SK-N-SH treated with all-trans-retinoic acid at 6 μM for 48 hours (cell line): Measurements from ENCODE around the gene TRMT61A.

Source experiments
- ATAC-seq: fragments of 200-7000 bp; cut with Tn5 transposase; 3 replicates; pipeline ENCODE4 v1.9.1; 2020; ENCODE audit warnings: mild to moderate bottlenecking, moderate library complexity
- ARNTL ChIP-seq: fragments of 450-650 bp; formaldehyde crosslinking; IDR thresholded peaks from 2 replicates; pipeline ENCODE4 v1.5.0; 2020; ENCODE audit warnings: low read depth, mild to moderate bottlenecking, moderate library complexity, borderline replicate concordance
- BACH2 ChIP-seq: fragments of 250-450 bp; sonication (Bioruptor Pico); IDR thresholded peaks from 2 replicates; pipeline ENCODE4 v1.9.0; 2021; ENCODE audit warnings: mild to moderate bottlenecking, borderline replicate concordance
- CSDC2 ChIP-seq: fragments of 250-450 bp; sonication (Bioruptor Pico); IDR thresholded peaks from 2 replicates; pipeline ENCODE4 v1.5.0; 2020; ENCODE audit warnings: mild to moderate bottlenecking, moderate library complexity
- ESRRG ChIP-seq: fragments of 250-450 bp; sonication (Bioruptor Pico); IDR thresholded peaks from 2 replicates; pipeline ENCODE4 v1.6.1; 2021; ENCODE audit warnings: mild to moderate bottlenecking
- GLIS3 ChIP-seq: fragments of 250-450 bp; sonication (Bioruptor Pico); IDR thresholded peaks from 2 replicates; pipeline ENCODE4 v1.5.0; 2020; ENCODE audit warnings: mild to moderate bottlenecking, moderate library complexity
- ISL1 ChIP-seq: fragments of 250-450 bp; sonication (Bioruptor Pico); IDR thresholded peaks from 2 replicates; pipeline ENCODE4 v2.1.2; 2022; ENCODE audit warnings: mild to moderate bottlenecking, moderate library complexity
- POU6F1 ChIP-seq: fragments of 250-450 bp; sonication (Bioruptor Pico); IDR thresholded peaks from 2 replicates; pipeline ENCODE4 v1.8.0; 2021; ENCODE audit warnings: low read depth, mild to moderate bottlenecking, moderate library complexity, borderline replicate concordance
- PPARA ChIP-seq: fragments of 250-450 bp; sonication (Bioruptor Pico); IDR thresholded peaks from 2 replicates; pipeline ENCODE4 v1.5.0; 2020; ENCODE audit warnings: mild to moderate bottlenecking, borderline replicate concordance
- RARB ChIP-seq: fragments of 250-450 bp; sonication (Bioruptor Pico); IDR thresholded peaks from 2 replicates; pipeline ENCODE4 v1.8.0; 2021; ENCODE audit warnings: mild to moderate bottlenecking, moderate library complexity
- SNAI2 ChIP-seq: fragments of 250-450 bp; sonication (Bioruptor Pico); IDR thresholded peaks from 2 replicates; pipeline ENCODE4 v1.5.0; 2020; ENCODE audit warnings: mild to moderate bottlenecking, moderate library complexity
- TCF4 ChIP-seq: fragments of 250-450 bp; sonication (Bioruptor Pico); IDR thresholded peaks from 2 replicates; pipeline ENCODE4 v1.8.0; 2021; ENCODE audit warnings: mild to moderate bottlenecking, moderate library complexity, borderline replicate concordance
- TOX ChIP-seq: fragments of 250-450 bp; sonication (Bioruptor Pico); IDR thresholded peaks from 2 replicates; pipeline ENCODE4 v1.8.0; 2021; ENCODE audit warnings: mild to moderate bottlenecking, moderate library complexity, borderline replicate concordance
- ZC3H10 ChIP-seq: fragments of 250-450 bp; sonication (Bioruptor Pico); IDR thresholded peaks from 2 replicates; pipeline ENCODE4 v1.5.1; 2021; ENCODE audit warnings: mild to moderate bottlenecking, moderate library complexity
- ZFP3 ChIP-seq: fragments of 250-450 bp; sonication (Bioruptor Pico); IDR thresholded peaks from 2 replicates; pipeline ENCODE4 v1.5.0; 2020; ENCODE audit warnings: mild to moderate bottlenecking, moderate library complexity
- ZFP30 ChIP-seq: fragments of 450-650 bp; formaldehyde crosslinking; IDR thresholded peaks from 2 replicates; pipeline ENCODE4 v1.5.0; 2022; ENCODE audit warnings: mild to moderate bottlenecking, moderate library complexity
- ZNF565 ChIP-seq: fragments of 450-650 bp; formaldehyde crosslinking; conservative IDR thresholded peaks from 2 replicates; pipeline ENCODE4 v1.5.0; 2020; ENCODE audit warnings: low read depth, mild to moderate bottlenecking, moderate library complexity
- ZNF70 ChIP-seq: fragments of 450-650 bp; formaldehyde crosslinking; IDR thresholded peaks from 2 replicates; pipeline ENCODE4 v1.5.0; 2020; ENCODE audit warnings: mild to moderate bottlenecking, moderate library complexity
- ZNF8 ChIP-seq: fragments of 450-650 bp; formaldehyde crosslinking; IDR thresholded peaks from 2 replicates; pipeline ENCODE4 v1.5.0; 2020; ENCODE audit warnings: mild to moderate bottlenecking, moderate library complexity
- TF ChIP-seq, protein P1 (sequence below): fragments of 250-450 bp; sonication (Bioruptor Pico); IDR thresholded peaks from 2 replicates; pipeline ENCODE4 v1.8.0; 2020; ENCODE audit warnings: mild to moderate bottlenecking, moderate library complexity, borderline replicate concordance
- TF ChIP-seq, protein P2 (sequence below): fragments of 250-450 bp; sonication (Bioruptor Pico); IDR thresholded peaks from 2 replicates; pipeline ENCODE4 v1.5.0; 2020; ENCODE audit warnings: mild to moderate bottlenecking, moderate library complexity
- TF ChIP-seq, protein P3 (sequence below): fragments of 250-450 bp; sonication (Bioruptor Pico); IDR thresholded peaks from 2 replicates; pipeline ENCODE4 v1.5.1; 2021; ENCODE audit warnings: mild to moderate bottlenecking, moderate library complexity
- TF ChIP-seq, protein P4 (sequence below): fragments of 250-450 bp; sonication (Bioruptor Pico); IDR thresholded peaks from 2 replicates; pipeline ENCODE4 v1.5.1; 2020; ENCODE audit warnings: low read depth, mild to moderate bottlenecking, moderate library complexity

The TRMT61A gene

DNA sequence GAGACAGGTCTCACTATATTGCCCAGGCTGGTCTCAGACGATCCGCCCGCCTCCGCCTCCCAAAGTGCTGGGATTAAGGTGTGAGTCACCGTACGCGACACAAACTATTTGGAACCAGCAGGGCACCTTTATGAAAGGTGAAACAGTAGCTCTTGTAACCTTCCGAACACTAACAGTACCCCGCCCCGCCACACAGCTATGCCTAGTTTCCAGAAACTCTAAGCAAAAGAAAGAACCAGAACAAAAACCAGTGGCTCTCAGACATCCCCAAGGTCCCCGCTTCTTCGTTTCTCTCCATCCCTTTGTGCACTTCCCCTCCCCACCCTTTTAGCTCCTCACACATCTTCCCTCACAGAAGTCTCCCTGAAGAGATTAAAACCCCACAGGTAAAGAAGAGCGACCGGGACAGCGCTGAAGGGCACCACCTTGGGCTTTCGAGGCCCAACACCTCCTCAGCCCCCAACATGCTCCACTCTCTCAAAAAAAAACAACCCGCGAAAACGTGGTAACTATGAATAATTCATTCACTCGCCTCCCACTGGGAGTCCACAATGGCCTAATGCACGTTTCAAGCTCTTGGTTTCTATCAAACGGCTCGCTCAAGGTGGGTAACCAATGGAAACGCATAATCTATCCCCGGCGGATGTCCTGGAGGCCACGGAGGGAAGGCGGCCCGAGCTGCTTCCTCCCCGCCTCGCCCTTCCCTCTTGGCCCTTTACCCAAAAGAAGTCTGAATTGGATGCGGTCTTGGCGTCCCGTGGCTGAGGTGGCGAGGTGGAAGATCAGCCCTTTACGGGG lies 32.6 kb downstream of the TRMT61A start:
- peak; percentile 65 for ATAC-seq
- no peak for TF ChIP-seq ARNTL (CRISPR knock-in tag)
- TF ChIP-seq, protein P1, sequence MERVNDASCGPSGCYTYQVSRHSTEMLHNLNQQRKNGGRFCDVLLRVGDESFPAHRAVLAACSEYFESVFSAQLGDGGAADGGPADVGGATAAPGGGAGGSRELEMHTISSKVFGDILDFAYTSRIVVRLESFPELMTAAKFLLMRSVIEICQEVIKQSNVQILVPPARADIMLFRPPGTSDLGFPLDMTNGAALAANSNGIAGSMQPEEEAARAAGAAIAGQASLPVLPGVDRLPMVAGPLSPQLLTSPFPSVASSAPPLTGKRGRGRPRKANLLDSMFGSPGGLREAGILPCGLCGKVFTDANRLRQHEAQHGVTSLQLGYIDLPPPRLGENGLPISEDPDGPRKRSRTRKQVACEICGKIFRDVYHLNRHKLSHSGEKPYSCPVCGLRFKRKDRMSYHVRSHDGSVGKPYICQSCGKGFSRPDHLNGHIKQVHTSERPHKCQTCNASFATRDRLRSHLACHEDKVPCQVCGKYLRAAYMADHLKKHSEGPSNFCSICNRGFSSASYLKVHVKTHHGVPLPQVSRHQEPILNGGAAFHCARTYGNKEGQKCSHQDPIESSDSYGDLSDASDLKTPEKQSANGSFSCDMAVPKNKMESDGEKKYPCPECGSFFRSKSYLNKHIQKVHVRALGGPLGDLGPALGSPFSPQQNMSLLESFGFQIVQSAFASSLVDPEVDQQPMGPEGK (CRISPR knock-in tag), result no peak
- no peak for TF ChIP-seq BACH2 (CRISPR knock-in tag)
- TF ChIP-seq, protein P2, sequence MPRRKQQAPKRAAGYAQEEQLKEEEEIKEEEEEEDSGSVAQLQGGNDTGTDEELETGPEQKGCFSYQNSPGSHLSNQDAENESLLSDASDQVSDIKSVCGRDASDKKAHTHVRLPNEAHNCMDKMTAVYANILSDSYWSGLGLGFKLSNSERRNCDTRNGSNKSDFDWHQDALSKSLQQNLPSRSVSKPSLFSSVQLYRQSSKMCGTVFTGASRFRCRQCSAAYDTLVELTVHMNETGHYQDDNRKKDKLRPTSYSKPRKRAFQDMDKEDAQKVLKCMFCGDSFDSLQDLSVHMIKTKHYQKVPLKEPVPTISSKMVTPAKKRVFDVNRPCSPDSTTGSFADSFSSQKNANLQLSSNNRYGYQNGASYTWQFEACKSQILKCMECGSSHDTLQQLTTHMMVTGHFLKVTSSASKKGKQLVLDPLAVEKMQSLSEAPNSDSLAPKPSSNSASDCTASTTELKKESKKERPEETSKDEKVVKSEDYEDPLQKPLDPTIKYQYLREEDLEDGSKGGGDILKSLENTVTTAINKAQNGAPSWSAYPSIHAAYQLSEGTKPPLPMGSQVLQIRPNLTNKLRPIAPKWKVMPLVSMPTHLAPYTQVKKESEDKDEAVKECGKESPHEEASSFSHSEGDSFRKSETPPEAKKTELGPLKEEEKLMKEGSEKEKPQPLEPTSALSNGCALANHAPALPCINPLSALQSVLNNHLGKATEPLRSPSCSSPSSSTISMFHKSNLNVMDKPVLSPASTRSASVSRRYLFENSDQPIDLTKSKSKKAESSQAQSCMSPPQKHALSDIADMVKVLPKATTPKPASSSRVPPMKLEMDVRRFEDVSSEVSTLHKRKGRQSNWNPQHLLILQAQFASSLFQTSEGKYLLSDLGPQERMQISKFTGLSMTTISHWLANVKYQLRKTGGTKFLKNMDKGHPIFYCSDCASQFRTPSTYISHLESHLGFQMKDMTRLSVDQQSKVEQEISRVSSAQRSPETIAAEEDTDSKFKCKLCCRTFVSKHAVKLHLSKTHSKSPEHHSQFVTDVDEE, result no peak
- TF ChIP-seq ISL1 (CRISPR knock-in tag), result no peak
- no peak for TF ChIP-seq GLIS3 (CRISPR knock-in tag)
- no peak for TF ChIP-seq RARB (CRISPR knock-in tag)

DNA sequence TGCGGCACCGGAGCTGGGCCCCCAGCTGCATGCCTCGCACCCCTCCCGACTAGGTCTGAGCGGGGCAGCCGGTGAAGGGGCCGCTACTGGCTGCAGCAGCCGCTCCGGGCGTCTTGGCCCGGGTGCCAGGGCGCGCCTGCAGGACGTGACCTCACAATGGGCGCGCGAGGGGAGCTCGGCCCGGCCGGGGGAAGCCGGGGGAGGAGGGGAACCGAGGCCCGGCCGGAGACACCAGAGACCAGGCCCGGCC lies 33.1 kb downstream of the TRMT61A start:
- ATAC-seq, result no peak; the same call in 2 of the 3 replicates
- TF ChIP-seq ZFP3 (CRISPR knock-in tag) (0 out of 2 replicates have a peak, but pooled peaks have one; percentile 10), TCF4 (CRISPR knock-in tag) (no peak), RARB (CRISPR knock-in tag) (no peak)

GRCh38 chr14:103562429-103563225 lies 33.6 kb downstream of the TRMT61A start, which contains the start of the genes BAG5 and COA8:
Gene BAG5 (minus strand): TSS chr14:103562657. CDS start chr14:103561164, 1,493 bp downstream.
Gene COA8 (plus strand): TSS chr14:103562960. CDS start chr14:103563002, 42 bp downstream.
- peak; percentile 85 for ATAC-seq
- TF ChIP-seq TCF4 (CRISPR knock-in tag) (no peak), ZFP3 (CRISPR knock-in tag) (no peak), BACH2 (CRISPR knock-in tag) (no peak), ZFP30 (CRISPR knock-in tag) (no peak)

- no peak for TF ChIP-seq TOX (CRISPR knock-in tag)
- no peak for TF ChIP-seq RARB (CRISPR knock-in tag)
- no peak for TF ChIP-seq ESRRG (CRISPR knock-in tag)
- TF ChIP-seq ZFP30 (CRISPR knock-in tag), result no peak
- no peak for TF ChIP-seq ZNF70 (CRISPR knock-in tag)
- no peak for TF ChIP-seq POU6F1 (CRISPR knock-in tag)
- TF ChIP-seq BACH2 (CRISPR knock-in tag), result no peak
- no peak for TF ChIP-seq ZNF8
- TF ChIP-seq ARNTL (CRISPR knock-in tag), result no peak
- TF ChIP-seq, protein P3, sequence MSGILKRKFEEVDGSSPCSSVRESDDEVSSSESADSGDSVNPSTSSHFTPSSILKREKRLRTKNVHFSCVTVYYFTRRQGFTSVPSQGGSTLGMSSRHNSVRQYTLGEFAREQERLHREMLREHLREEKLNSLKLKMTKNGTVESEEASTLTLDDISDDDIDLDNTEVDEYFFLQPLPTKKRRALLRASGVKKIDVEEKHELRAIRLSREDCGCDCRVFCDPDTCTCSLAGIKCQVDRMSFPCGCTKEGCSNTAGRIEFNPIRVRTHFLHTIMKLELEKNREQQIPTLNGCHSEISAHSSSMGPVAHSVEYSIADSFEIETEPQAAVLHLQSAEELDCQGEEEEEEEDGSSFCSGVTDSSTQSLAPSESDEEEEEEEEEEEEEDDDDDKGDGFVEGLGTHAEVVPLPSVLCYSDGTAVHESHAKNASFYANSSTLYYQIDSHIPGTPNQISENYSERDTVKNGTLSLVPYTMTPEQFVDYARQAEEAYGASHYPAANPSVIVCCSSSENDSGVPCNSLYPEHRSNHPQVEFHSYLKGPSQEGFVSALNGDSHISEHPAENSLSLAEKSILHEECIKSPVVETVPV (CRISPR knock-in tag), result no peak
- no peak for TF ChIP-seq TCF4 (CRISPR knock-in tag)
- no peak for TF ChIP-seq PPARA
- no peak for TF ChIP-seq ZFP3 (CRISPR knock-in tag)
- TF ChIP-seq, protein P2, result no peak
- no peak for TF ChIP-seq ZC3H10 (CRISPR knock-in tag)
- TF ChIP-seq, protein P4, sequence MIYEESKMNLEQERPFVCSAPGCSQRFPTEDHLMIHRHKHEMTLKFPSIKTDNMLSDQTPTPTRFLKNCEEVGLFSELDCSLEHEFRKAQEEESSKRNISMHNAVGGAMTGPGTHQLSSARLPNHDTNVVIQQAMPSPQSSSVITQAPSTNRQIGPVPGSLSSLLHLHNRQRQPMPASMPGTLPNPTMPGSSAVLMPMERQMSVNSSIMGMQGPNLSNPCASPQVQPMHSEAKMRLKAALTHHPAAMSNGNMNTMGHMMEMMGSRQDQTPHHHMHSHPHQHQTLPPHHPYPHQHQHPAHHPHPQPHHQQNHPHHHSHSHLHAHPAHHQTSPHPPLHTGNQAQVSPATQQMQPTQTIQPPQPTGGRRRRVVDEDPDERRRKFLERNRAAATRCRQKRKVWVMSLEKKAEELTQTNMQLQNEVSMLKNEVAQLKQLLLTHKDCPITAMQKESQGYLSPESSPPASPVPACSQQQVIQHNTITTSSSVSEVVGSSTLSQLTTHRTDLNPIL (CRISPR knock-in tag), result no peak
- TF ChIP-seq CSDC2 (CRISPR knock-in tag), result no peak
- TF ChIP-seq SNAI2, result no peak
- TF ChIP-seq ZNF565 (CRISPR knock-in tag), result no peak
- no peak for ATAC-seq
Measured at GRCh38 chr14:103563226-103563620, 34.2 kb downstream of the TRMT61A start.
